GM18951 (cell line): ENCODE results near the gene AHCY.
"Not testable (repeated sequence)": the region's sequence is repeated elsewhere in the genome, so short reads cannot be mapped to it uniquely, and the experiment has no call there.

ENCODE experiments used
- POLR2A ChIP-seq: IDR thresholded peaks from 4 replicates; pipeline ENCODE4 v1.6.1; 2011; ENCODE audit warnings: mild to moderate bottlenecking; ENCODE audit not compliant: insufficient read length, insufficient read depth; ENCODE audit errors: extremely low read depth
- in situ Hi-C: fragments of 300-500 bp; cut with MboI; formaldehyde crosslinking; loops from one replicate; pipeline ENCODE4 v1.12.0; 2022; ENCODE audit warnings: low sequenced_read_pairs, mixed read lengths, inconsistent platforms; ENCODE audit not compliant: unreplicated experiment

Gene AHCY

GRCh38 chr20:34299556-34300255, 3.4 kb downstream of the AHCY start:
- TF ChIP-seq POLR2A = no peak
- in situ Hi-C loops = loop anchor here (25.0 kb wide), 1 partner anchor 463 kb away; no protein-coding TSS in a partner anchor

- in situ Hi-C loops = not testable (repeated sequence)
Observed at GRCh38 chr20:34298294-34298784, 4.8 kb downstream of the AHCY start.

GRCh38 chr20:34296468-34296867, 6.7 kb downstream of the AHCY start:
- in situ Hi-C loops = no loop called here
- TF ChIP-seq POLR2A = no peak

- no peak for TF ChIP-seq POLR2A
- in situ Hi-C loops = no loop called here
Observed at GRCh38 chr20:34295284-34295683, 7.9 kb downstream of the AHCY start.

GRCh38 chr20:34294563-34294962, 8.6 kb downstream of the AHCY start:
- in situ Hi-C loops = no loop called here
- no peak for TF ChIP-seq POLR2A

- TF ChIP-seq POLR2A = no peak
- in situ Hi-C loops = no loop called here
Observed at GRCh38 chr20:34293589-34293988, 9.6 kb downstream of the AHCY start.

GRCh38 chr20:34293119-34293518, 10.0 kb downstream of the AHCY start:
- in situ Hi-C loops = no loop called here
- no peak for TF ChIP-seq POLR2A

GRCh38 chr20:34292496-34292895, 10.7 kb downstream of the AHCY start:
- in situ Hi-C loops = no loop called here

GRCh38 chr20:34290471-34290870, 12.7 kb downstream of the AHCY start:
- in situ Hi-C loops = no loop called here
- no peak for TF ChIP-seq POLR2A

More at GRCh38 chr20:34292496-34292895, 10.7 kb downstream of the AHCY start:
- TF ChIP-seq POLR2A = no peak

GRCh38 chr20:34287500-34287899, 15.7 kb downstream of the AHCY start:
- in situ Hi-C loops = not testable (repeated sequence)

GRCh38 chr20:34285450-34285849, 17.7 kb downstream of the AHCY start:
- no peak for TF ChIP-seq POLR2A
- in situ Hi-C loops = no loop called here

GRCh38 chr20:34283844-34284243, 19.3 kb downstream of the AHCY start:
- TF ChIP-seq POLR2A = no peak
- in situ Hi-C loops = no loop called here

GRCh38 chr20:34282041-34282440, 21.1 kb downstream of the AHCY start:
- no peak for TF ChIP-seq POLR2A
- in situ Hi-C loops = no loop called here

- in situ Hi-C loops = no loop called here
- no peak for TF ChIP-seq POLR2A
Observed at GRCh38 chr20:34281177-34281576, 22.0 kb downstream of the AHCY start.

GRCh38 chr20:34274694-34275093, 28.5 kb downstream of the AHCY start:
- TF ChIP-seq POLR2A = no peak
- in situ Hi-C loops = no loop called here
